ENCODE results near the gene RASGEF1C. TPM values are rescaled to one million over a fixed set of nuclear protein-coding genes. Genes with fewer than 3 reads are reported as not detected.

Gene RASGEF1C
- total RNA-seq, 4 donors from 2014 or later, result 0.71 to 2.5 TPM; not detected in 2

GRCh38 chr5:180137401-180138213, 71.4 kb downstream of the RASGEF1C start:
- no peak overlapping the region for H3K4me3 ChIP-seq (ENCODE audit: low read depth, poor library complexity, severe bottlenecking)
- 89 to 91% methylated on average over 21 to 23 of the region's 24 CpGs for WGBS, 2 donors
- intact Hi-C loops (cut with DNase I; ENCODE audit: low total_unique reads), result no loop called here

GRCh38 chr5:180136630-180137381, 72.2 kb downstream of the RASGEF1C start:
- peak in 1 of 2 donors; percentile 74 for DNase-seq (ENCODE audit: low spot score in 2 of 2)
- no peak overlapping the region for H3K4me3 ChIP-seq (ENCODE audit: low read depth, poor library complexity, severe bottlenecking)
- TF ChIP-seq POLR2A (IDR thresholded peaks at IDR 0.05), result no peak
- TF ChIP-seq, protein P1, sequence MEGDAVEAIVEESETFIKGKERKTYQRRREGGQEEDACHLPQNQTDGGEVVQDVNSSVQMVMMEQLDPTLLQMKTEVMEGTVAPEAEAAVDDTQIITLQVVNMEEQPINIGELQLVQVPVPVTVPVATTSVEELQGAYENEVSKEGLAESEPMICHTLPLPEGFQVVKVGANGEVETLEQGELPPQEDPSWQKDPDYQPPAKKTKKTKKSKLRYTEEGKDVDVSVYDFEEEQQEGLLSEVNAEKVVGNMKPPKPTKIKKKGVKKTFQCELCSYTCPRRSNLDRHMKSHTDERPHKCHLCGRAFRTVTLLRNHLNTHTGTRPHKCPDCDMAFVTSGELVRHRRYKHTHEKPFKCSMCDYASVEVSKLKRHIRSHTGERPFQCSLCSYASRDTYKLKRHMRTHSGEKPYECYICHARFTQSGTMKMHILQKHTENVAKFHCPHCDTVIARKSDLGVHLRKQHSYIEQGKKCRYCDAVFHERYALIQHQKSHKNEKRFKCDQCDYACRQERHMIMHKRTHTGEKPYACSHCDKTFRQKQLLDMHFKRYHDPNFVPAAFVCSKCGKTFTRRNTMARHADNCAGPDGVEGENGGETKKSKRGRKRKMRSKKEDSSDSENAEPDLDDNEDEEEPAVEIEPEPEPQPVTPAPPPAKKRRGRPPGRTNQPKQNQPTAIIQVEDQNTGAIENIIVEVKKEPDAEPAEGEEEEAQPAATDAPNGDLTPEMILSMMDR (IDR thresholded peaks at IDR 0.05), result no peak
- intact Hi-C loops (cut with DNase I; ENCODE audit: low total_unique reads), result no loop called here
- WGBS, 2 donors, result 94% methylated on average over 37 to 38 of the region's 38 CpGs

More at GRCh38 chr5:180137401-180138213, 71.4 kb downstream of the RASGEF1C start:
- TF ChIP-seq, protein P1 (IDR thresholded peaks at IDR 0.05), result no peak
- peak in 1 of 2 donors; percentile 64 for DNase-seq (ENCODE audit: low spot score in 2 of 2)

DNA sequence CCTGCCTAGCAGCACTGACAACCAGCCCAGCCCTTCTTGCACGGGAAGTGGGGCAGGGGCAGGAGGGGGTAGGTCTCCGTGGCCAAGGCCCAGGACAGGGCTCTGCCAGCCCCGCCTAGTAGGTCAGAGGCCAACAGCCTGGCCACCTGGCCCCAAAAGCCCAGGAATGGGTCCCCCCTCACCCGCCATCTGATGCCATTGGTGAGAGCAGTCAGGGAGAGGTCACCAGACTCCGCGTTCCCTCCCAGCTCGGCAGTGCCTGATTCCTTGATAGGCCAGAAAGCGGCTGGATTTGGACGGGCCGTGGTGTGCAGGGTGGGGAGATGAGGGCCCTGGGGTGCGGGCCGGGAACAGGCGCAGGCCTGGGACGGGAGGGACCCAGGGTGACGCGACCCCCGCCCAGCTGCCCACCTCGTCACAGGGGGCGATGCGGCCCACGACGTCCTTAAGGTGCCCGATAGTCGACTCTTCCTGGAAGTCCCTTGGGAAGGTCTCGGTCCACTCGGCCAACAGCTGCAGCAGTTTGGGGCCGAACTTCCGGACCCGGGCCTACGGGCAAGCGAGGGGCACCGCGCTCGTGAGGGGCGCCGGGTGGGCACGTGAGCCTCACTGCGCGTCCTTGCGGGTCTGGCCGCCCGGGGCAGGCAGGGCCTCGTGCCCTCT, 72.9 kb downstream of the RASGEF1C start:
- intact Hi-C loops (cut with DNase I; ENCODE audit: low total_unique reads), result no loop called here
- WGBS, 2 donors, result 91 to 95% methylated on average over 24 to 35 of the region's 43 CpGs
- TF ChIP-seq POLR2A (IDR thresholded peaks at IDR 0.05), result no peak
- TF ChIP-seq, protein P1 (IDR thresholded peaks at IDR 0.05), result no peak

GRCh38 chr5:180135128-180135955, 73.7 kb downstream of the RASGEF1C start:
- 59% methylated on average over 13 of the region's 13 CpGs for WGBS, 2 donors
- intact Hi-C loops (cut with DNase I; ENCODE audit: low total_unique reads), result no loop called here
- no peak overlapping the region for H3K4me3 ChIP-seq (ENCODE audit: low read depth, poor library complexity, severe bottlenecking)
- peak in 1 of 2 donors; percentile 76 for DNase-seq (ENCODE audit: low spot score in 2 of 2)
- no peak for TF ChIP-seq POLR2A (IDR thresholded peaks at IDR 0.05)
- TF ChIP-seq, protein P1 (IDR thresholded peaks at IDR 0.05), result no peak

More for the DNA sequence above, 72.9 kb downstream of the RASGEF1C start:
- no peak overlapping the region for H3K4me3 ChIP-seq (ENCODE audit: low read depth, poor library complexity, severe bottlenecking)
- DNase-seq (ENCODE audit: low spot score in 2 of 2), result peak in 1 of 2 donors; percentile 76

DNA sequence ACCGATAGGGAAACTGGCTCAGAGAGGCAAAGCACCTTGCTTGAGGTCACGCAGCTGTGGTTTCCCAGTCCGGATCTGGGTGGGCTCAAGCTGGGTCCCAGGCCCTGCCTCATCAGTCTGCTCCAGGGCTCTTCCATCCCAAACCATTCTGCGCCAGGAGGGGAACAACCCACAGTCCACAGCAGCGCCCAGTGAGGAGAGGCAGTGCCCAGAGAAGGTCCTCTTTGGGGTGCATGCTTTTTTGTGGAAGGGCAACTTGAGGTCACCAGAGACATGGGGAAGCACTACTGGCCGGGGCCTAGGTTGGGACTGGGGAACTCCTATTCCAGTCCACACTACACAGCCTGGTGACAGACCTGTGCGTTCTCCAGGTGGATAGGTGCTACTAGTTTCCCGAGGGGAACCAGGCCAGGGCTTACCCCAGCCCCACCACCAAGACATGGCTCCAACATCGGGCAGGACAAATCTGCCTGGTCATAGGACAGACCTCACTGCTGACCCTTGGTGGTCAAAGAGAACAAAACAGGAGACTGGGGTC, 75.0 kb downstream of the RASGEF1C start:
- DNase-seq (ENCODE audit: low spot score in 2 of 2), result peak in 1 of 2 donors; percentile 80
- TF ChIP-seq POLR2A (IDR thresholded peaks at IDR 0.05), result no peak
- TF ChIP-seq, protein P1 (IDR thresholded peaks at IDR 0.05), result no peak
- 74 to 81% methylated on average over 8 to 9 of the region's 9 CpGs for WGBS, 2 donors

More for the DNA sequence above, 75.0 kb downstream of the RASGEF1C start:
- H3K4me3 ChIP-seq (ENCODE audit: low read depth, poor library complexity, severe bottlenecking), result no peak overlapping the region
- intact Hi-C loops (cut with DNase I; ENCODE audit: low total_unique reads), result no loop called here

Measured in lower leg skin (tissue), 4 donors.